Embryonic facial prominence (tissue), 1 donor: Measurements from ENCODE around the gene YBEY.
"Not testable (repeated sequence)": the region's sequence is repeated elsewhere in the genome, so short reads cannot be mapped to it uniquely, and the experiment has no call there.

ENCODE experiments used
- DNase-seq: peaks from one replicate; pipeline ENCODE4 v3.0.0-alpha.2; 2016; ENCODE audit errors: extremely low spot score

The YBEY gene

GRCh38 chr21:46304437-46304836 is 18.3 kb downstream of the YBEY start:
- DNase-seq: no peak

GRCh38 chr21:46304955-46305354 is 18.8 kb downstream of the YBEY start:
- no peak for DNase-seq

GRCh38 chr21:46307625-46308024 is 21.5 kb downstream of the YBEY start:
- DNase-seq: no peak

- no peak for DNase-seq
These were observed 22.3 kb downstream of the YBEY start for GRCh38 chr21:46308431-46308830.

GRCh38 chr21:46310260-46310659 is 24.1 kb downstream of the YBEY start:
- DNase-seq: not testable (repeated sequence)

- DNase-seq: no peak
These were observed 25.4 kb downstream of the YBEY start for GRCh38 chr21:46311568-46311967.

GRCh38 chr21:46312949-46313348 is 26.8 kb downstream of the YBEY start:
- no peak for DNase-seq

- DNase-seq: no peak
These were observed 28.4 kb downstream of the YBEY start for GRCh38 chr21:46314441-46315020.

GRCh38 chr21:46316708-46317324 is 30.7 kb downstream of the YBEY start:
- no peak for DNase-seq

GRCh38 chr21:46317710-46318463 is 31.7 kb downstream of the YBEY start:
- DNase-seq: no peak

GRCh38 chr21:46318464-46318845 is 32.3 kb downstream of the YBEY start:
- no peak for DNase-seq

GRCh38 chr21:46319186-46319585 is 33.0 kb downstream of the YBEY start:
- DNase-seq: no peak

- DNase-seq: no peak
These were observed 34.2 kb downstream of the YBEY start for GRCh38 chr21:46320331-46320801.

GRCh38 chr21:46322351-46323226 is 36.4 kb downstream of the YBEY start:
- no peak for DNase-seq

GRCh38 chr21:46323227-46323709 is 37.1 kb downstream of the YBEY start:
- no peak for DNase-seq

- peak; percentile 93 for DNase-seq
These were observed 37.7 kb downstream of the YBEY start, which contains the start of the genes C21orf58 and PCNT for GRCh38 chr21:46323710-46324389. Gene C21orf58, minus strand, starts transcription at chr21:46323870. Its CDS starts 1,132 bp downstream, at chr21:46322738. Gene PCNT, plus strand, starts transcription at chr21:46324156. Its CDS starts 73 bp downstream, at chr21:46324229.

- DNase-seq: peak; percentile 72
These were observed 38.4 kb downstream of the YBEY start for GRCh38 chr21:46324390-46325072.

GRCh38 chr21:46325073-46325912 is 39.2 kb downstream of the YBEY start:
- no peak for DNase-seq

- no peak for DNase-seq
These were observed 40.1 kb downstream of the YBEY start for GRCh38 chr21:46326110-46326703.
